Motor neuron (in vitro differentiated cells): ENCODE measurements around the gene SLC6A3. TPM values are rescaled to one million over a fixed set of nuclear protein-coding genes. Genes with fewer than 3 reads are reported as not detected.

Experiments
- ATAC-seq, 8 experiments: fragments of 200-7000 bp; cut with Tn5 transposase; replicated peaks in 6 of 8; 2 replicates each; pipeline ENCODE4 v1.8.0; 2021; ENCODE audit warnings: mild to moderate bottlenecking in 8 of 8, moderate library complexity in 8 of 8
- H3K27ac ChIP-seq, 2 donors: fragments of 250-450 bp; sonication (Bioruptor Pico); 2 replicates each; pipeline ENCODE4 v1.9.0; 2021; ENCODE audit warnings: antibody characterized with exemption in 2 of 2, mild to moderate bottlenecking in 2 of 2, moderate library complexity in 1 of 2
- H3K4me1 ChIP-seq, 2 donors: fragments of 250-450 bp; sonication (Bioruptor Pico); replicated peaks in 1 of 2; 2 replicates each; pipeline ENCODE4 v1.6.1; 2021; ENCODE audit warnings: antibody characterized with exemption in 2 of 2, mild to moderate bottlenecking in 2 of 2, moderate library complexity in 1 of 2
- H3K4me3 ChIP-seq, 5 donors: fragments of 250-450 bp; sonication (Bioruptor Pico); 2 replicates each; pipeline ENCODE4 v1.9.0; 2021; ENCODE audit warnings: antibody characterized with exemption in 5 of 5, mild to moderate bottlenecking in 5 of 5, moderate library complexity in 4 of 5
- WGBS, 10 experiments: fragments of 450-650 bp; shearing (Covaris generic); methylation state at CpG; one replicate each; pipeline ENCODE4 v1.0.0; 2022; 5-methylcytosine and 5-hydroxymethylcytosine counted together
- in situ Hi-C, 9 experiments: fragments of 400-800 bp; cut with MboI; loops; one replicate each; pipeline ENCODE4 v1.15.0; 2021; ENCODE audit warnings: low sequenced_read_pairs in 9 of 9, low pct_unique_long_range_greater_than_20kb in 2 of 9; ENCODE audit not compliant: unreplicated experiment in 9 of 9
- total RNA-seq, 8 experiments: library from RNA; unstranded; fragments of 300-600 nt; gene quantifications; 2 replicates each; pipeline versions ENCODE4 v1.2.3 to v1.2.4, GENCODE V29; 2022

SLC6A3 gene
- total RNA-seq, 8 experiments from 2014 or later = 0.05 to 1.7 (median 0.52) TPM; not detected in 2

DNA sequence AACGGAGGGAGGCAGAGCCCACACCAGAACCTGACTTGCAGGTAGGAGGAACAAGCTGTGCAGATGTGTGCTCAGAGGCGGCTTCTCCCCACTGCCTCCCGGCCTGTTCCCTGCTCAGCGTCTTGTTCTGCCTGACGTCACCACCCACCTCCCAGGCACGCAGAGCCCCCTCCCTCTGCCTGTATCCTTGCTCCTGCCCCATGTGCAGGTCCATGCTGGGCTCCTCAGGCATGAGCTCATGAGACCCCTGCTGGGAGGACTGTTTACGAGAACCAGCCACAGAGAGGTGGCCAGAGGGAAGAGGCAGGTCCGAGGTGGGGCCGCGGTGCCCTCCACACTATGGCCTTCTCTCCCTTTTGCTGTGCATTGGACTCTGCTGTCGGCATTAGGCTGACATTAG lies 45.5 kb downstream of the SLC6A3 start:
- in situ Hi-C loops = no loop called here
- Histone ChIP-seq H3K4me3 (no peak overlapping the region), H3K27ac (no peak overlapping the region), H3K4me1 (no peaks in the 10 kb centered on the region)
- ATAC-seq = no peak
- WGBS, 10 experiments = 61 to 93% methylated on average over 2 to 5 of the region's 11 CpGs; no CpG with 5 or more reads in 8 of the 10 experiments

DNA sequence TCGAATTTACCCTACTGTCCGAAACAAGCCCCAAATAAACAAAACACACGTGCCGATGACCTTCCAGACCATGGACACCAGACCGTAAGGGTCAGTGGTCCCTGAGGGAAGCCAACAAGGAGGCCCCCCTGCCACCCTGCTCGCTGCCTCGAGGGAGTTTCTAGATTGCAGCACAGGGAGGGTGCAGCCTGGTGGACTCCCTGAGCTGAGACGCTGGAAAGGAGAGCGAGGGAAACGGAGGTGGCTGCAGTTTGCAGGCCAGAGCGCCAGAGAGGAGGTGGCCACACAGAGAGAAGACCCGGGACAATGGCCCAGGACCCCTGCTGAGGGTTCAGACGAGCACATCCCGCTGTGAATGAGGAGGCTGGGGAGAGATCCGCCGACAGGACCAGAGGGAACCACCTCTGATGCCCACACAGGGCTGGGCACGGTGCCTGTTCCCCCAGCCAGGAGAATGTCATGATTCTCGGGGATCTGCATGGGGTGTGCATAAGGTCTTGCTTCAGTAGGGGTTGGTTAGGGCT lies 48.9 kb downstream of the SLC6A3 start:
- Histone ChIP-seq H3K4me3 (no peak overlapping the region), H3K4me1 (no peaks in the 10 kb centered on the region), H3K27ac (no peak overlapping the region)
- no peak for ATAC-seq
- 0 to 100% (median 50%) methylated on average over 1 to 11 of the region's 18 CpGs; no CpG with 5 or more reads in 2 of the 10 experiments for WGBS, 10 experiments
- in situ Hi-C loops = no loop called here

DNA sequence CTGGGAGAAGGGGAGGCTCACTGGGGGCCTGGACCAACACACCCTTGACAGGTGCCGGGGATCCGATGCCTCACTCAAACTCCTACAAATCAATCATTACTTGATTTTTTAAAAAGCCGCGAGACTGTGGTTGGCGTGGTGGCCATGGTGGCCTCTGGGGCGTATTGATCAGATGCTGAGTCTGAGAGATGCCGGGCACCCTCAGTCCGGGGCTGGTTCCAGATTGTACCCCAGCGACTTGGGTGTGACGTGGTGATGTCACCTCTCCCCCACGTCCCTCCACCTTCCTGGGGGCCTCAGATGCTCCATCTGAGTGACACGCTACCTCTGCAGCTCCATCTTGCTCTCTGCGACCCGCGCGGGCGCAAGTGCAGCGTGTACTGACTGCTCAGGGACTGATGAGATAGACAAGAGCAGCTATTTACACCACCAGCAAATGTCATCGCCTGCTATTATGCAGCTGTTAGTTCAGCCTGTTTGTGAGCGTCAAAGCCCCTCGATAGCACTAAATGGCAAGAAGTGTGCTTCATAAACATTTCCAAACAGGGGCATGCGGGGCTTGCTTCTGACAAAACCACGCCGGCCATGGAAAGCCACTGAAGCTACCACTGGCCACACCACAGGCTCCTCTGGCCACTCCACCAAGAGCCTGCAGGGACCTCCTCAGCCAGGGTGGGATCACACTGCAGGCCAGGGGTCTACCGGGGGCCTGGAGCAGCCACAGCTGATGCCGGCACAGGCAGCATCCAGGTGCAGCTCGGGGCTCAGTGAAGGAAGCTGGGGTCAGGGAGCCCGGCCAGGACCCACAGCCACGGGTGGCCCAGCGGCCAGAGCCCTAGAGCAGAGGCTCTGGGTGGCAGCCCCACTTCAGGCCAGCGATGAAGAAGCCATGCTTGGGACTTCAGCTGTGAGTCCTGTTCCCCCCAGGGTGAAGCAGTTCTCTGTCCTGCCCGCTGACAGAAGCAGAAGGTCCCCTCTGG lies 50.1 kb downstream of the SLC6A3 start:
- H3K27ac ChIP-seq = no peak overlapping the region
- H3K4me1 ChIP-seq = no peaks in the 10 kb centered on the region
- in situ Hi-C loops = no loop called here
- ATAC-seq = peak in 2 of 8 experiments; percentile 19 to 37
- WGBS, 10 experiments = 34 to 100% (median 82%) methylated on average over 1 to 7 of the region's 32 CpGs; no CpG with 5 or more reads in 2 of the 10 experiments
- H3K4me3 ChIP-seq = no peak overlapping the region

DNA sequence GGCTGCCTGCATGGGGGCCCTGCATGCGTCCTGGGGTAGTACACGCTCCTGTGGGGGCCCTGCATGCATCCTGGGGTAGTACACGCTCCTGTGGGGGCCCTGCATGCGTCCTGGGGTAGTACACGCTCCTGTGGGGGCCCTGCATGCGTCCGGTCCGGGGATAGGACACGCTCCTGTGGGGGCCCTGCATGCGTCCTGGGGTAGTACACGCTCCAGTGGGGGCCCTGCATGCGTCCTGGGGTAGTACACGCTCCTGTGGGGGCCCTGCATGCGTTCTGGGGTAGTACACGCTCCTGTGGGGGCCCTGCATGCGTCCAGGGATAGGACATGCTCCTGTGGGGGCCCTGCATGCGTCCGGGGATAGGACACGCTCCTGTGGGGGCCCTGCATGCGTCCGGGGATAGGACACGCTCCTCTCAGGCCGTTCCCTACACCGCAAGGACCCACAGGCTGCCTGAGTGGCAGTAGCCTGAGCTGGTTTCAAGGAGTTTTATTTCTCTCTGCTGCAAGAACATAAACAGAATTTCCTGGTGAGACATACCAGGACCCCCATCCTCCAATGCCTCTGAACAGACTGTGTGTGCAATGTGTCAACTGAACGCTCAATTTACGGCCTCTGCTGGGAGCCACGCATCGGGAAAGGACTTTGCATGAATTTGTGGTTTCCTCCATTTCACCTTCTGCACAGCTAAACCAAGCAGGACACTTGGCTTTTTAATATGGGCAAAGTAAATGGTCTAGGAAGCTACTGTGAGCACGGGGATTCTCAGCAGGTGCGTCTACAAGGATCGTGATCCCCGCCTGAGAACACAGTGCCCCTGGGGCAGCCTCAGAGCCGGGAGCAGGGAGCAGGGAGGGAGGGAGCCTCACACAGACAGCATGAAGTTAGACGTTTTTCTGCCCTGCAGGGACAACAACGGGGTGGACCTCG lies 51.4 kb downstream of the SLC6A3 start:
- Histone ChIP-seq H3K27ac (no peak overlapping the region), H3K4me3 (no peak overlapping the region), H3K4me1 (no peaks in the 10 kb centered on the region)
- in situ Hi-C loops = no loop called here
- ATAC-seq = peak in 5 of 8 experiments; percentile 27 to 68 (median 62)
- WGBS, 10 experiments = 0 to 71% (median 49%) methylated on average over 1 to 11 of the region's 36 CpGs; no CpG with 5 or more reads in 2 of the 10 experiments

DNA sequence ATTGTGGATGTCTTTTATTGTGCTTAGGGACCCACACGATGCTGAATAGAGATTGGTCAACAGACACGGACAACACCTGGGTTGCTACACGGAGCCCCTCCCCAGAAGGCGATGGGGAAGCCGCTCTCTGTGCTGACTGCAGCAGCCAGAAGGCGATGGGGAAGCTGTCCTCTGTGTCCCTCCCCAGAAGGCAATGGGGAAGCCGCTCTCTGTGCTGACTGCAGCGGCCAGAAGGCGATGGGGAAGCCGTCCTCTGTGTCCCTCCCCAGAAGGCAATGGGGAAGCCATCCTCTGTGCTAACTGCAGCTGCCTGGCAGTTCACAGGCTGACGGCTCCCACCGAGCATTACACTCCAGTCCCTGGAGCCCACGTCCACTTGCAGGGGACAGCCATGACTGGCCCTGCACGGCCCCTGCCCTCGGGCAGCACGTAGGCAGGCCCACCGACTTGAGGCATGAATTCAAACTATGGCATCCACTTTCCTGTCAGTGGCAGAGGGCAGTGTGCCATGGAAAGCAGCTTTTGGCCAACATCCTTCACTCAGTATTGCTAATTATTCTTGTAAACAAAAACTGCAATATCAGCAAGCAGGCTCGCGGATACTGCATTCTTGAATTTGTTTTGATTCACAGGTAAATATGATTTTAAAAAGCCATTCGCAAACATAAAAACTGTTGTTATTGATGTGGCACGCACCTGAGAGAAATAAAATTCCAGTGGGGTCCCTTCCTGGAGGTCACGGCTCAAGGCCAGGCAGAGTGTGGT lies 52.3 kb downstream of the SLC6A3 start:
- Histone ChIP-seq H3K4me1 (no peaks in the 10 kb centered on the region), H3K4me3 (no peak overlapping the region), H3K27ac (no peak overlapping the region)
- WGBS, 10 experiments = 25 to 90% (median 64%) methylated on average over 2 to 6 of the region's 22 CpGs; no CpG with 5 or more reads in 2 of the 10 experiments
- in situ Hi-C loops = no loop called here
- ATAC-seq = no peak

DNA sequence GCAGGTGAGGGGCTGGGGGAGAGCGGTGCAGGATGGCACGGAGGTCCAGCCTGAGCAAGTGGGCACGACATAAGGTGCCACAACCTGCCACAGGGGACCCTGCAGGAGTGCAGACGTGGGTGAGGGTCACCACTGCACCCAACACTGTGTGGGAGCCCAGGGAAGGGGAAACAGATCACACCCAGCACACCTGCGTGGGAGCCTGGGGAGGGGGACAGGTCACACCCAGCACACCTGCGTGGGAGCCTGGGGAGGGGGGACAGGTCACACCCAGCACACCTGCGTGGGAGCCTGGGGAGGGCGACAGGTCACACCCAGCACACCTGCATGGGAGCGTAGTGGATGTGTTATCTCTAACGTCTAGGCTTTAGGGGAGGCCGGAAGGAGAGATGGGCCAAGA lies 53.0 kb downstream of the SLC6A3 start:
- in situ Hi-C loops = no loop called here
- ATAC-seq = no peak
- no peak overlapping the region for H3K4me3 ChIP-seq
- WGBS, 10 experiments = 72 to 82% methylated on average over 2 to 5 of the region's 11 CpGs; no CpG with 5 or more reads in 8 of the 10 experiments
- no peak overlapping the region for H3K27ac ChIP-seq
- no peaks in the 10 kb centered on the region for H3K4me1 ChIP-seq

DNA sequence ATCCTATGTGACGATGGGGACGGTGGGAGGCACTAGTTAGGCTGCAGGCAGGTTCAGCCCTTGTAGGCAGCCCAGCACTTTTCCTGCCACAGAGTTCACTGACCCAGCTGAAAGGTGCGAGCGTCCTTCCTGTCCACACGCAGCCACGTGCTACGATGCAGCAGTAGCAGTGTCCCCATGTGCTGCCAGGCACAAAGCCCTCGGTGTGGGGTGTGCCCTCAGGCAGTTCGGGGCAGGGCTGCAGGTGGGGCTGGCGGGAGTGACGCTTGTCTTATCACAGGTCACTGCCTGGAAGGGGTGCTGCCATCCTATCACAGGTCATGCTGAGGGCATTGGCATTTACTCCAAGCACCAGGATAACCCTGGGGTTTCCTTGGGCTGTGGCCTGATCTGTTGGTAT lies 53.5 kb downstream of the SLC6A3 start:
- Histone ChIP-seq H3K4me1 (peaks cover 0 to 5% of the 10 kb centered on the region in 2 donors), H3K27ac (no peak overlapping the region), H3K4me3 (no peak overlapping the region)
- ATAC-seq = no peak
- 0 to 84% (median 69%) methylated on average over 2 to 6 of the region's 11 CpGs; no CpG with 5 or more reads in 6 of the 10 experiments for WGBS, 10 experiments
- in situ Hi-C loops = no loop called here

DNA sequence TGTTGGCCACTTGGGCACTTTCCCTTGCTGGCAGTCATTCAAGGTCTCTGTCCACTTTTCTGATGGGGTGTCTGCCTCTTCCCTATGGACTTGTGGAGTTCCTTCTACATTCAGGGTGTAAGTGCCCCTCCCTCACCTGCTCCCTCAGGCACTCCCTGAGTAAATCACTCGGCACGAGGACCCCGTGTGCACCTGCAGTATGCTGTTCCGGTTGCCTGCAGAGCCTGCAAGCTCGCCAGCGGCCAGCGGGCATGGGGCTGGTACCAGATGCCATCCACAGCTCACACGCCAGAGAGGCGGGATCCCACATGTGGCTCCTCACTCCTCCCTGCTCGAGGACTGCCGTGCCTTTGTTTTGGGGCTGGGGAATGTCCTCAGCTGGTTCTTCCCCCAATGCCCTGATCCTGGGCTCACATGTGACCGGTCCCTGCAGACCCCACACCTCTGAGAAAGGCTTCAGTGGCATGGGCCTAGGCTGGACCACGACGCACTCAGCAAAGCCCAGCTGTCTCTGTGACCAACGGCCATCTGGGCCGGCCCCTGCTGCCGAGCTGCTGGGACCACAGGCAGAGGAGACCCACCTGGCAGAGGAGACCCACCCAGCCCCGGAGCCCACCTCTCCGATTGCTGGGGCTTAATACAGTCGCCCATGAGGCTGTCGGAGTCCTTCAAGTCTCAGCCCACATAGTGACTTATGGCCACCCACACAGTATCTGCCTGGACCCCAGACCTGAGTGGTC lies 54.2 kb downstream of the SLC6A3 start:
- ATAC-seq = no peak
- 41 to 67% (median 54%) methylated on average over 3 to 10 of the region's 21 CpGs; no CpG with 5 or more reads in 7 of the 10 experiments for WGBS, 10 experiments
- Histone ChIP-seq H3K27ac (no peak overlapping the region), H3K4me3 (no peak overlapping the region), H3K4me1 (peaks cover 3 to 11% of the 10 kb centered on the region in 2 donors)
- in situ Hi-C loops = no loop called here

DNA sequence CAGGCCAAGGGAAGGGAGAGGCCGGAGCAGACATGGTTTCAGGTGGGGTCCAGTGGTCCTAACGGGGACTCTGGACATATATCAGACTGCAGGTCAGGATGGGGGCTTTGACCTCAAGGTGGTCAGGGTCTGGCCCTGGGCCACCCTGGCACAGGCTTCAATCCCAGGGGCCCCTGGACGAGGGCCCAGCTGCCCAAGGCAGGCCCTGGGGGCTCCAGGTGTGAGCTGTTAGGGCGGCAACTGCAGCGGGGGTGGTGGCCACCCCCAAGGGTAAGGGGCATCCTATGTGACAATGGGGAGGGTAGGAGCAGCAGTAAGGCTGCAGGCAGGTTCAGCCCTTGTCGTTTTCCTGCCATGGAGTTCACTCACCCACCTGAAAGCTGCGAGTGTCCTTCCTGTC lies 54.9 kb downstream of the SLC6A3 start:
- in situ Hi-C loops = no loop called here
- no peak for ATAC-seq
- peaks cover 7 to 16% of the 10 kb centered on the region in 2 donors for H3K4me1 ChIP-seq
- no peak overlapping the region for H3K27ac ChIP-seq
- 60 to 71% methylated on average over 1 to 5 of the region's 7 CpGs; no CpG with 5 or more reads in 8 of the 10 experiments for WGBS, 10 experiments
- no peak overlapping the region for H3K4me3 ChIP-seq

DNA sequence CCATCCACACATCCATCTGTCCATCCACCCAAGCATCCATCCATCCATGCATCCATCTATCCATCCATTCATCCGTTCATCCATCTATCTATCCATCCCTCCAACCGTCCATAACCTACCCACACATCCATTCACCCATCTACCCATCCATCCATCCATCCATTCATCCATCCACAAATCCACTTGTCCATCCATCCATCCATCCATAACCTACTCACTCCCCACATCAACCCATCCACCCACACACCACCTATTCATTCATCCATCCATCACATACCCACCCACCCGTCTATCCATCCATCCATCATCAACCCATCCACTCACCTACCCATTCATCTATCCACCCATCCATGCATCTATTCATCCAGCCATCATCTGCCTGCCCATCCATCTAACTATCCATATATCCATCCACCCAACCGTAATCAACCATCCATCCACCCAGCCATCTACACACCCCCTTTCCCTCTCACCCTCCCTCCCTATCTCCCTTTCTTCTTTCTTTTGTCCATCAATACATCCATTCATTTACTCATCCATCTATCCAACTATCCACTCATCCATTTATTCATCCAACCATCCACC lies 56.8 kb downstream of the SLC6A3 start:
- Histone ChIP-seq H3K27ac (no peak overlapping the region), H3K4me3 (no peak overlapping the region), H3K4me1 (peaks cover 8 to 19% of the 10 kb centered on the region in 2 donors)
- ATAC-seq = no peak
- in situ Hi-C loops = no loop called here
- WGBS, 10 experiments = 27 to 86% (median 57%) methylated on average over 1 to 4 of the region's 4 CpGs

DNA sequence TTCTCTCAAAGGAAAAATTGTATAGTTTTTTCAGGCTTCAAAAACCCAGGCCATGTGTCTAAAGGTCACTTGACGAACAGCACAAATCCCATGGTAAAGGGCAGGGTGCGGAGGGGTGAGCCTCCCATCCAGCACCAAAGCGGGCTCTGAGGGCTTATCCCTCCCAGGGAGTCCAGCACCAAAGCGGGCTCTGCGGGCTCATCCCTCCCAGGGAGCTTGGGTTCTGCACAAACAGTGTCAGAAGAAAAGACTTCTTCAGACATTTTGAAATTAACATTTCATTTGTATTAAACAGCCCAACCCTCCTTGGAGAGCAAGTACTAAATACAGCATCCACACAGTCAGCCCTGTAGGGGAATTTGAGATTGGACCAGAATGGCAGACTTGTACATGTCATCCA lies 57.4 kb downstream of the SLC6A3 start:
- peaks cover 8 to 19% of the 10 kb centered on the region in 2 donors for H3K4me1 ChIP-seq
- 0 to 100% (median 80%) methylated on average over 1 to 4 of the region's 5 CpGs; no CpG with 5 or more reads in 4 of the 10 experiments for WGBS, 10 experiments
- H3K27ac ChIP-seq = no peak overlapping the region
- in situ Hi-C loops = no loop called here
- no peak for ATAC-seq
- H3K4me3 ChIP-seq = no peak overlapping the region
